ENCODE data around the gene MEGF6. TPM values are rescaled to one million over a fixed set of nuclear protein-coding genes. Genes with fewer than 3 reads are reported as not detected.

Gene MEGF6
- total and polyA plus RNA-seq, 4 donors: 53.7 to 332 (median 157) TPM

DNA sequence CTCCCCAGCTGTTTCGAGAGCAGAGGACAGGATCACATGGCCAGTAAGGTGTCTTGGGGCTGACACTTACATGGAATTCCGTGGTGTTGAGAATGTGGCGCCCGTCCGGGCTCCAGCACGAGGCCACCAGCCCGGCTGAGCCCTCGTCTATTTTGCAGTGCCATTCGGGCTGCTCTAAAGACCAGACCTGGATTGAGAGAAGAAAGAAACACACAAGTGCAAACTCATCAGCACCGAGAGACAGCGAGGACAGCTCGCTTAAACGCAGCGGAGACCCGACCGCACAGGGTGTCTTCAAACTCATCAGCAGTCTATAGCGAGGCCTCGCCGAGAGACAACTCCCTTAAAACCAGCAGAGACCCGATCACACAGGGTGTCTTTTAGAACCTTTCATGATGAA is 35.3 kb upstream of the MEGF6 start:
- 93 to 94% methylated on average over 20 of the region's 20 CpGs for WGBS, 2 donors
- no peaks in the 10 kb centered on the region for H3K27me3 ChIP-seq (ENCODE audit: control insufficient read depth in 1 of 2, insufficient read depth in 2 of 2, low read length in 1 of 2)
- peaks cover 0 to 8% of the 10 kb centered on the region in 2 donors for H3K36me3 ChIP-seq (ENCODE audit: control insufficient read depth in 1 of 2, insufficient read depth in 2 of 2, low read length in 1 of 2)
- no peaks in the 10 kb centered on the region for H3K9me3 ChIP-seq (ENCODE audit: control insufficient read depth, low read length)
- DNase-seq (peak; percentile 13 to 54), ATAC-seq (ENCODE audit: low FRiP score) (no peak)
- no peaks in the 10 kb centered on the region for H3K4me1 ChIP-seq (ENCODE audit: control insufficient read depth in 1 of 2, insufficient read depth in 2 of 2, low read length in 2 of 2)
- intact Hi-C loops (cut with DNase I): no loop called here
- no peak overlapping the region for H3K4me3 ChIP-seq (ENCODE audit: low read length in 2 of 2)
- no peak overlapping the region for H3K27ac ChIP-seq (ENCODE audit: low read depth in 1 of 2, low read length in 2 of 2)

DNA sequence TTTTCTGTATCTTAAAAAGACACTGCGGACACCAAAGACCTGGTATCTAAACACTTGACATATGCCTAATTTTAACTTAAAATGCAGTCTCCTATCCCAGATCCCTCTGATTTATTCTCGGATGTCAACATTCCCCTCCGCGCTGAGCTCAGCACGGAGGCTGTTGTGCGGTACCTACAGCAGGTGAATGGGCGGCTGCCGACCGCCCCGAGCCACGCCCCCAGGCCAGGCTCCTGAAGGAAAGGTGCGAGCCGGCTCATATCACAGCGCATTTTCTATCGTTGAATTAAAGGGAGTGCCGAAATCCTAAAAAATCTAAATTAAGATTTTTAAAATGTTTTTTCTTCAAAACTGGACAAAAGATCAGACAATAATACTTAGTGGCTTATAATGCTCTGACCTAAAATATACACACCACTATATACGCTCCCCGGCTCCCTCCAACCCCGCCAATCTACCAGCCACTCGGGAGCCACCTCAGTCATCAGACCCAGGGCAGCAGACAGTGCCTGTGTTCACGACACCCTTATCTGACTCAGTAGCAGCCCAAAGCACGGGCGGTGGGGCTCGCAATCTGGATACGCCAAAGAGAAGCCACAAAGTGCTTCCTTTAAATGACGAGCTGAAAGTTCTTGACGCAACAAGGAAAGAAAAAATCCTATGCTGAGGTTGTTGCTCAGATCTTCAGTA is 34.5 kb upstream of the MEGF6 start:
- Histone ChIP-seq H3K4me3 (ENCODE audit: low read length in 2 of 2) (no peak overlapping the region), H3K27me3 (ENCODE audit: control insufficient read depth in 1 of 2, insufficient read depth in 2 of 2, low read length in 1 of 2) (no peaks in the 10 kb centered on the region), H3K36me3 (ENCODE audit: control insufficient read depth in 1 of 2, insufficient read depth in 2 of 2, low read length in 1 of 2) (peaks cover 0 to 8% of the 10 kb centered on the region in 2 donors), H3K4me1 (ENCODE audit: control insufficient read depth in 1 of 2, insufficient read depth in 2 of 2, low read length in 2 of 2) (no peaks in the 10 kb centered on the region), H3K27ac (ENCODE audit: low read depth in 1 of 2, low read length in 2 of 2) (no peak overlapping the region), H3K9me3 (ENCODE audit: control insufficient read depth, low read length) (no peaks in the 10 kb centered on the region)
- WGBS, 2 donors: 93 to 95% methylated on average over 27 of the region's 27 CpGs
- peak; percentile 16 to 34 for DNase-seq
- intact Hi-C loops (cut with DNase I): no loop called here
- ATAC-seq (ENCODE audit: low FRiP score): no peak

DNA sequence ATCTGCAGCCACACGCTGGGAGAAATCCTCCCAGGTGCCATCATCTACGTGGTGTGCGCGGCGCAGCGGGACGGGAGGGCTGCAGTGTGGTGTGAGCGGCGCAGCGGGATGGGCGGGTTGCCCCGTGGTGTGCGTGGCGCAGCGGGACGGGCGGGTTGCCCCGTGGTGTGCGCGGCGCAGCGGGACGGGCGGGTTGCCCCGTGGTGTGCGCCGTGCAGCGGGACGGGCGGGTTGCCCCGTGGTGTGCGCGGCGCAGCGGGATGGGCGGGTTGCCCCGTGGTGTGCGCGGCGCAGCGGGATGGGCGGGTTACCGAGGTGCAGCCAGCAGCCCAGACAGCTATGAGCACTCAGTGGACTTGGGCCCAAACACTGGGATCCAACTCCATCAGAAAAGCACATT is 33.9 kb upstream of the MEGF6 start:
- Histone ChIP-seq H3K27ac (ENCODE audit: low read depth in 1 of 2, low read length in 2 of 2) (no peak overlapping the region), H3K27me3 (ENCODE audit: control insufficient read depth in 1 of 2, insufficient read depth in 2 of 2, low read length in 1 of 2) (no peaks in the 10 kb centered on the region), H3K36me3 (ENCODE audit: control insufficient read depth in 1 of 2, insufficient read depth in 2 of 2, low read length in 1 of 2) (peaks cover 0 to 8% of the 10 kb centered on the region in 2 donors), H3K9me3 (ENCODE audit: control insufficient read depth, low read length) (no peaks in the 10 kb centered on the region), H3K4me1 (ENCODE audit: control insufficient read depth in 1 of 2, insufficient read depth in 2 of 2, low read length in 2 of 2) (no peaks in the 10 kb centered on the region), H3K4me3 (ENCODE audit: low read length in 2 of 2) (no peak overlapping the region)
- intact Hi-C loops (cut with DNase I): no loop called here
- WGBS, 2 donors: 93 to 95% methylated on average over 38 to 43 of the region's 43 CpGs
- ATAC-seq (ENCODE audit: low FRiP score) (no peak), DNase-seq (peak; percentile 18 to 47)

DNA sequence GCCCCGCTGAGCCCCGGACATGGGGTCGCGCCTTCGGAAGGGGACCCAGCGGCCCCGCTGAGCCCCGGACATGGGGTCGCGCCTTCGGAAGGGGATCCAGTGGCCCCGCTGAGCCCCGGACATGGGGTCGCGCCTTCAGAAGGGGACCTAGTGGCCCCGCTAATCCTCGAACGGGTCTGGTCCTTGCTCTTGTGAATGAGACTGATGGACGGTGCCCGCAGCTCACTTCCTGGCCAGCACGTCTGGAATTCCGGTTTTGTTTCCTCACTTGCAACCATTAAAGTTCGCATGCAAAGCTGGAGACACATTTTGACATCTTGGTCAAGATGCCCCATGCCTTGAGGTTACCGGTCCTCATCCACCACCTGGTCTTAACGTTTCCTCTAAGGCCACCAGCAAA is 33.0 kb upstream of the MEGF6 start:
- WGBS, 2 donors: 89 to 94% methylated on average over 17 to 24 of the region's 25 CpGs
- no peak overlapping the region for H3K27ac ChIP-seq (ENCODE audit: low read depth in 1 of 2, low read length in 2 of 2)
- H3K36me3 ChIP-seq (ENCODE audit: control insufficient read depth in 1 of 2, insufficient read depth in 2 of 2, low read length in 1 of 2): peaks cover 0 to 8% of the 10 kb centered on the region in 2 donors
- H3K4me3 ChIP-seq (ENCODE audit: low read length in 2 of 2): no peak overlapping the region
- DNase-seq (peak; percentile 11 to 42), ATAC-seq (ENCODE audit: low FRiP score) (no peak)
- H3K27me3 ChIP-seq (ENCODE audit: control insufficient read depth in 1 of 2, insufficient read depth in 2 of 2, low read length in 1 of 2): no peaks in the 10 kb centered on the region
- intact Hi-C loops (cut with DNase I): no loop called here
- no peaks in the 10 kb centered on the region for H3K4me1 ChIP-seq (ENCODE audit: control insufficient read depth in 1 of 2, insufficient read depth in 2 of 2, low read length in 2 of 2)
- no peaks in the 10 kb centered on the region for H3K9me3 ChIP-seq (ENCODE audit: control insufficient read depth, low read length)

DNA sequence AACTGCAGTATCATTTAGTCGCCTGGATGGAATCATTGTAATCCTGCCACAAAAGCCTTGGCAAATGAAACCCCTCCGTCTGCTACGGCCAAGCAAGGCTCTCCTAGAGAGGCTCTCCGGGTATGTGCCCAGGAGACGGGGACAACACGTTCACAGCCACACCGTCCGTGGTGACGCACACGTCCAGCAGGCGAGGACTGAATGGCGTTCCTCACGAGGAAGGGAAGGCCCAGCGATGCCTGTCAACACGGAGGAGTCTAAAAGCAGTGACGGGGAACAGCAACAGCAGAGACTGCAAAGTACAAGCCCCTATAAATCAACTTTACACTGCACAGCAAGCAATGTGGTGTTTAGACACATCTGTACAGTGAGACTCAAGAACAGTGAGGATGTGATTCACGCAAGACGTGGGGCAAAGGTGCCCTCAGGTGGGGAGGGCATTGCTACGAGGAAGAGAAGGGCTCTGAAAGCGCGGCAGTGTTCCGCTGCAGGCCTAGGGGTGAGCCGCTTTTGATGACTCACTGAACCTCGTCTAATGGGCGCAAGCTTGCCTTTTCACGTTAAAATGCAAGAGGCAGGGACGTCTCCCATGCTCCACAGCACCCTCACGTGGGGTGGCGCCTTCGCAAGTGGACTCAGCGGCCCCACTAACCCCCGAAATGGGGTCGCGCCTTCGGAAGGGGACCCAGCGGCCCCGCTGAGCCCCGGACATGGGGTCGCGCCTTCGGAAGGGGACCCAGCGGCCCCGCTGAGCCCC is 31.8 kb upstream of the MEGF6 start:
- intact Hi-C loops (cut with DNase I): no loop called here
- peak; percentile 24 to 69 for DNase-seq

DNA sequence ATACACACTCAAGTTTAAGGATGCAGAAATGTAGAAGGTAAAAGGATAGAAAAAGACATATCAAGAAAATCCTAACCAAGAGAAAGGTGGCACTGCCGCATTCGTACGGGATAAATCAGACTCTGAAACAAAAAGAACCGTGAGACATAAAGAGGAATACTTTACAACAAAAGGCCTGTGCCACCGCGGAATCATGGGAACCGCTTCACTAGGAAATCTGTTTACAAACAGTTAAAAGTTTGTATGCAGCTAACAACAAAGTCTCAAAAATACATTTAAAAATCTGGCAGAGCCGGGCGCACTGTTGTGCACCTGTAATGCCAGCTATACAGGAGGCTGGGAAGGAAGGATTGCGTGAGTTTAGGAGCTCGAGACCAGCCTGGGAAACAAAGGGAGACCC is 30.5 kb upstream of the MEGF6 start:
- Histone ChIP-seq H3K27ac (ENCODE audit: low read depth in 1 of 2, low read length in 2 of 2) (no peak overlapping the region), H3K27me3 (ENCODE audit: control insufficient read depth in 1 of 2, insufficient read depth in 2 of 2, low read length in 1 of 2) (no peaks in the 10 kb centered on the region), H3K9me3 (ENCODE audit: control insufficient read depth, low read length) (no peaks in the 10 kb centered on the region), H3K4me3 (ENCODE audit: low read length in 2 of 2) (no peak overlapping the region), H3K4me1 (ENCODE audit: control insufficient read depth in 1 of 2, insufficient read depth in 2 of 2, low read length in 2 of 2) (no peaks in the 10 kb centered on the region), H3K36me3 (ENCODE audit: control insufficient read depth in 1 of 2, insufficient read depth in 2 of 2, low read length in 1 of 2) (peaks cover 0 to 8% of the 10 kb centered on the region in 2 donors)
- intact Hi-C loops (cut with DNase I): no loop called here
- ATAC-seq (ENCODE audit: low FRiP score) (no peak), DNase-seq (peak in 1 of 2 donors; percentile 37)
- WGBS, 2 donors: 96% methylated on average over 11 of the region's 11 CpGs

More for the DNA sequence above, 31.8 kb upstream of the MEGF6 start:
- Histone ChIP-seq H3K27ac (ENCODE audit: low read depth in 1 of 2, low read length in 2 of 2) (no peak overlapping the region), H3K4me3 (ENCODE audit: low read length in 2 of 2) (no peak overlapping the region), H3K27me3 (ENCODE audit: control insufficient read depth in 1 of 2, insufficient read depth in 2 of 2, low read length in 1 of 2) (no peaks in the 10 kb centered on the region), H3K4me1 (ENCODE audit: control insufficient read depth in 1 of 2, insufficient read depth in 2 of 2, low read length in 2 of 2) (no peaks in the 10 kb centered on the region), H3K9me3 (ENCODE audit: control insufficient read depth, low read length) (no peaks in the 10 kb centered on the region), H3K36me3 (ENCODE audit: control insufficient read depth in 1 of 2, insufficient read depth in 2 of 2, low read length in 1 of 2) (peaks cover 0 to 8% of the 10 kb centered on the region in 2 donors)
- ATAC-seq (ENCODE audit: low FRiP score): no peak
- 90 to 92% methylated on average over 41 to 43 of the region's 43 CpGs for WGBS, 2 donors

DNA sequence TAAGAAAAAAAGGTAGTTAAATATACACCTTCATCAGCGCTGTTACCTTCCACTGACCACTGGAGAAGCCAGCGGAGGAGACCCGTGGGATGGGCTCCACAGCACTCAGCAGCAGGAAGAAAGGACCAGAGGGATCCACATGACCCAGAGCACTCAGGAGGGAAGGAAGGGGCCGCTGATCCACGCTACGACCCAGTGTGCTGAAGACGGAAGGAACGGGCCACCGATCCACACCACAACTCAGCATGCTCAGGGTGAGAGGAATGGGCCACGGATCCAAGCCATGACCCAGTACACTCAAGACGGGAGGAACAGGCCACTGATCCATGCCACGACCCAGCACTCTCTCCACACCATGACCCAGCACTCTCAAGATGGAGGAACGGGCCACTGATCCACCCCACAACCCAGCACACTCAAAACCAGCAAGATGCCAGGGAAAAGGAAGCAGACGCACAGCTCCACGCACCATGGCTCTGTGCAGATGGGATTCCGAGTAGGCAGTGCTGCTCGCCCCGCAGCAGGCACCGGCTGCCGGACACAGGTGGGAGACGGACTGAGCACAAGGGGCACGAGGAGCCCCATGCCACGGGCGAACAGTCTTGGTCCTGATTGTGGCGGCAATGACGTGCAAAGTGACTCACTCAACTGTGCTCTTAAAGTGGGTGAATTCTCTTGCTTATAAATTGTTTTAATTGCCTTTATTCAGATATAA is 29.9 kb upstream of the MEGF6 start:
- H3K9me3 ChIP-seq (ENCODE audit: control insufficient read depth, low read length): no peaks in the 10 kb centered on the region

DNA sequence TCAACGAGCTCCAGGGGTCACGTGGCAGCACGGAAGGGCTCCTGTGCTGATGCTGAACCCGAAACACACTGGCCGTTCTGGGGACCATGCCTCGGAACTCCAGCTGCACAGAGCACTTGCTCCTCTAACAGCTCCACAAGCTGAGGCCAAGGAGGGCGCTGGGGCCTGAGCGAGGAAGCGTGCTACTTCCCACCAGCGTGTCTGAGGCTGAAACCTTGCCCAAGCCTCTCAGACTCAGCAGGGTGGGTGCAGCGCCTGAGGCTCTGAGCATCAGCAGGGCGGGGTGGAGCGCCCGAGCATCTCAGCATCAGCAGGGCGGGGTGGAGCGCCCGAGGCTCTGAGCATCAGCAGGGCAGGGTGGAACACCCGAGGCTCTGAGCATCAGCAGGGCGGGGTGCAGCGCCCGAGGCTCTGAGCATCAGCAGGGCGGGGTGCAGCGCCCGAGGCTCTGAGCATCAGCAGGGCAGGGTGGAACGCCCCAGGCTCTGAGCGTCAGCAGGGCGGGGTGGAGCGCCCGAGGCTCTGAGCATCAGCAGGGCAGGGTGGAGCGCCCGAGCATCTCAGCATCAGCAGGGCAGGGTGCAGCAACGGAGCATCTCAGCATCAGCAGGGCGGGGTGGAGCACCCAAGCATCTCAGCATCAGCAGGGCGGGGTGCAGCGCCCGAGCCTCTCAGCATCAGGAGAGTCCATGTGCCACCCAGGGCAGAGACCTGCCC is 29.0 kb upstream of the MEGF6 start:
- Histone ChIP-seq H3K36me3 (ENCODE audit: control insufficient read depth in 1 of 2, insufficient read depth in 2 of 2, low read length in 1 of 2) (peaks cover 0 to 11% of the 10 kb centered on the region in 2 donors), H3K27ac (ENCODE audit: low read depth in 1 of 2, low read length in 2 of 2) (no peak overlapping the region), H3K27me3 (ENCODE audit: control insufficient read depth in 1 of 2, insufficient read depth in 2 of 2, low read length in 1 of 2) (no peaks in the 10 kb centered on the region), H3K4me3 (ENCODE audit: low read length in 2 of 2) (no peak overlapping the region), H3K9me3 (ENCODE audit: control insufficient read depth, low read length) (no peaks in the 10 kb centered on the region), H3K4me1 (ENCODE audit: control insufficient read depth in 1 of 2, insufficient read depth in 2 of 2, low read length in 2 of 2) (no peaks in the 10 kb centered on the region)
- WGBS, 2 donors: 90 to 93% methylated on average over 36 of the region's 36 CpGs
- intact Hi-C loops (cut with DNase I): no loop called here
- ATAC-seq (ENCODE audit: low FRiP score) (no peak), DNase-seq (peak; percentile 42 to 50)

More for the DNA sequence above, 29.9 kb upstream of the MEGF6 start:
- intact Hi-C loops (cut with DNase I): no loop called here
- ATAC-seq (ENCODE audit: low FRiP score) (no peak), DNase-seq (peak; percentile 11 to 61)
- no peaks in the 10 kb centered on the region for H3K4me1 ChIP-seq (ENCODE audit: control insufficient read depth in 1 of 2, insufficient read depth in 2 of 2, low read length in 2 of 2)
- no peak overlapping the region for H3K4me3 ChIP-seq (ENCODE audit: low read length in 2 of 2)
- H3K27ac ChIP-seq (ENCODE audit: low read depth in 1 of 2, low read length in 2 of 2): no peak overlapping the region
- H3K27me3 ChIP-seq (ENCODE audit: control insufficient read depth in 1 of 2, insufficient read depth in 2 of 2, low read length in 1 of 2): no peaks in the 10 kb centered on the region
- WGBS, 2 donors: 93 to 94% methylated on average over 26 of the region's 26 CpGs
- peaks cover 0 to 12% of the 10 kb centered on the region in 2 donors for H3K36me3 ChIP-seq (ENCODE audit: control insufficient read depth in 1 of 2, insufficient read depth in 2 of 2, low read length in 1 of 2)
